Cerebellar nuclear complex (tissue), 1 donor: Measurements from ENCODE around the gene PER2.
A peak's percentile ranks its signal among the peaks of the same experiment; 100 is the strongest.

ENCODE experiments used
- DNase-seq, 2 experiments: peaks; one replicate each; lab custom pipeline; 2025; lab: John Stamatoyannopoulos, UW

PER2 gene

DNA sequence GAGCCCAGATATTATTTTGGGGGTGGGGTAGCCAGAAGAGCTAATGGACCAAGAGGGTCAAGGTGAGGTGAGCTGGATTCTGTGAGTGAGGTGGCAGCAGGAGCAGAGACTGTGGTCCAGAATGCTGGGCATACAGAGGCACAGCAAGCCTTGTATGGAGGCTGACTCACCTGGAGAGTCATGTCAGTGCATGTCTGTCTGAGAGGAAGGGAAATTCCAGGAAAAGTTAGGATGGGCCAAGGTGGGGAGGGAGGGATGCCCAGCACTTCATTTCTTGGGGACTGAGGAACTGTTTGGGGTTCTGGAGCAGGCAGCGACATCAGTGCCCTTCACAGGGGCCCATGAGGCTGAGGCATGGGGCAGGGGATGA is 21.1 kb downstream of the PER2 start:
- no peak for DNase-seq

DNA sequence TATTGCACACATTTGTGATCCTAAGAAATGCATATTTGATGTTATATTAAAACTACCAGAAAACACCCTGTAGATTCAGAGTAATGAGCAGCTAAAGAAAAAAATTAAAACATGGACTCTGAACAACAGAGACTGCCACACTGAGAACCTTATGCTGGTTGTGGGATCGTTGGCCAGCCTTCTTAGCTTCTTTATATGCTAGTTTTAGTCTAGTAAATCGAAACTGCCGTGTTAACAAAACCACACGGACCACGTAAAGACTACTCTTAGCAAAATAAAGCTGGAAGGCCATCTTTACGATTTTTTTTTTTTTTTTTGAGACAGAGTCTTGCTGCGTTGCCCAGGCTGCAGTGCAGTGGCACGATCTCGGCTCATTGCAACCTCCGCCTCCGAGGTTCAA is 22.8 kb downstream of the PER2 start:
- no peak for DNase-seq

DNA sequence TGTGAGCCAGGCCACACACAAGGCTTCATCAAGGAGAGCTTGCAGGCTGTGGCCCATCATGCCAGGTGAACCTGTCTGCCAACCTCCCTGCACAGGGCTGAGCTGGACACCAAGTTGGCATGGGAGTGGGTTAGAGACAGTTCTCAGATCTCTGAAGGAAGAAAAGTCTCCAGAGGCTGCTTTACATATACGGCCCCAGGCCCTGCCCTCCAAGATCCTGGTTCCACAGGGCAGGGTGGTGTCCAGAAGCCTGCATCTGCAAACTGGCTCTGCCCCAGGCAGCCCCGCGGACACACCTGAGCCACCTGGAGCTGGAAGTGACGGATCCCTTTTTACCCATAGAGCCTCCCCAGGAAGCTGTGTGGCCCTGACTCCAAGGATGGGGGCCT is 24.3 kb downstream of the PER2 start:
- no peak for DNase-seq

DNA sequence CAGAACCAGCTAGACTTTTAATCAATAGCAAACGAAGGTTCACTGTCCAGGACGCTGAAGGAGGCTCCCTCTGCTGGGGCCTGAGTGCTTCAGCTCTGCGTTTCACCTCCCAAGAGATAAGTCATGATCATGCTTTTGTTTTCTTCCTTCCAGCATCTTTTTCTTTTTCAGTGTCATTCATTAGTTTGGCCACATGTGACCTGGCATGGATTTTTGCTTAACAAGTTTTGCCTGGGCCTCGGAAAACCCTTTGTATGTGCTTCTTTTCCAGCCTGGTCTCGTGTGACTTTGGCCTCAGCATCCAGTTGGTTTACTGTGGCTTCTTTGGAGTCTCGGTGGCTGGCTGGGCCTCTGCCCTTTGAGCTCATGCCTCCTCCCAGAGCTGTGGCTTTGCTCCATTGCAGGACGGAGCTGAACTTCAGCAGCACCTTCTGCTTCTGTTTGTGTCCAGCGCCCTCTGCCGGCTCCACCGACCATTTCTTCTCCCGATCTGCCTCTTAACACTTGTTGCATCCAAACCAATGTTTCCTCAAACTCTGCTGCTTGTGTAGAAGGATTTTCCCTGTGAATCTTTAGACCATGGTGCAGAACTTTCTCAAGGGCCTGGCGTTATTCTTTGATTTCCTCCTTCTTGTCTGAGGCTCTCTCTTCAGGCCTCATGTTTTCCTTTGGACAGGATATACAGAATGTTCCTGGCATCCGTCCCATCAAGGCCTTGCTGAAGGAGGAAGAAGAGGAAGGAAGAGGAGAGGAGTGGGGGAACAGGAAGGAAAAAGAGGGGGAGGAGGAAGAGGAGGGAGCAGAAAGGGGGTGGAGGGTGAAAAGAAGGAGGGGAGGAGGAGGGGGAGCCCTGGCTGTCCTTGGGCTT is 25.0 kb downstream of the PER2 start:
- peak in 1 of 2 experiments; percentile 50 for DNase-seq

DNA sequence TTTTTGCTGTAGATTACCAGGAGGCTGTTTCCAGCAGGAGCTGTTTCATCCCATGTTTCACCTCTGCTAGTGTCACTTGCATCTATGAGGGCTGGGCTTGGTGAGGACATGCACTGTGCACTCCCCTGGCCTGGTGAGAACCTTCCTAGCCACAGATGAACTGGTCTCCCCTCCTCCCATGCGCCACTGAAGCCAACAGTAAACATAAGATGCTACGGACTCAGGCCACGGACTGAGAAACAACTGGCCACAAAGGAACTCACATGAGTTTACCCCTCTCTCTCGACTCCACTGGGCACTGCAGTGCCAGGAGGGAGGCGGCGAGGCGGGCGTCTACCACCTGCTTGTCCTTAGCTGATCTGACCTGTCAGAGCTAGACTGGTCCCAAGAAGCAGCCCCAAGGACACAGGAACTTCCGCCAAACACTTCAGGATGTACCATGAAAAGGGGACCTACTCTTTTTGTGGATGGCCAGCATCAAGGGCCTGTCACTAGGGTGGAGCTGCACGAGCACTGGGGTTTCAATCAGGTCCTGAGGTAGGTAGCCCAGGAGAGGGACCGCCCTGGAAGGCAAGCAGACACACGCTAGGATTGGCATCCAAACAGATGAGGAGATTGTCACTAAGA is 25.8 kb downstream of the PER2 start:
- no peak for DNase-seq

DNA sequence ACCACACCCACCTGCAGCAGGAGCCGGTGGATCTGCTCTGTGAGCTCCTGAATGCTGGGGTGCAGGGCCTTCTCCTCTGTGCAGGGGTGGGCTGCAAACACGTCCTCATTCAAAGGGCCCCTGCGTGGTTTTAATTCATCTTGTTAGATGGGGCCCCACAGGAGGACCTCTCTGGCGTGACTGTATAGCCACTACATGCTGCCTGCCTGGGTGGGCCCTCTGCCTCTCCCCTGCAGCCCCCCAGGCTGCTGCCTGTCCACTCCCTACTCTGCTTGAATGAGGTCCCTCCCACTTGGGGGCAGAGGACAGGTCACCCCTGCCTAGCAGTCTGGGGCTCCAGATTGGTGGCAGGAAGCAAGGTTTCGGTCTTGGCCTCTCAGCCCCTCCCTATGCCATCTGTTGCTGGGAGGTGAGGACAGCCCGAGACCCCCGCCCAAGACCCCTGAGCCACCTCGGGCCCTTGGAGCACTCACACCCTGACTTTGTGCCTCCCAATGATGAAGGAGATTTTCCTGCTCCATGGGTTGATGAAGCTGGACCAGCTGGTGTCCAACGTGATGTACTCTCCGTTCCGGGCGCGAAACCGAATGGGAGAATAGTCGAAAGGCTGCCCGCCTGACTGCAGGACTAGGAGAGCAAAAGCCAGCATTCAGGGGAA is 26.6 kb downstream of the PER2 start:
- no peak for DNase-seq

DNA sequence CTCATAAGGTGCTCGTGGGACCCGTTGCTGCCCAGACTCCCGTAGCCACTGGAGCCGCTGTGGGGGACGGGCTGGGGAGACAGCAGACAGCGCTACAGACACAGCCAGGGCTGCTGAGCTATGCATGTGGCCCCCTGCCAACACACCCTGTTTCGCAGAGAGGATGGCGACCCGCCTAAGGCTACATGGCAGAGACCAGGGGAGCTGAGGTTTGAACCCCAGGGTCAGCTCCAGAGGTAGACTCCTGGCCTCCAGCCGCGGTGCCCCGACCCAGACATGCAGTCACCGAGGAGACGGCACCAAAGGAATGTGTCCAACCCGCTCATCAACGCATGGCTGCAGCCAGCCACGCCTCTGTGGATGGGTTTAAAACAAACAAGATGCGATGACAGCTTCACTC is 27.5 kb downstream of the PER2 start:
- DNase-seq: no peak

DNA sequence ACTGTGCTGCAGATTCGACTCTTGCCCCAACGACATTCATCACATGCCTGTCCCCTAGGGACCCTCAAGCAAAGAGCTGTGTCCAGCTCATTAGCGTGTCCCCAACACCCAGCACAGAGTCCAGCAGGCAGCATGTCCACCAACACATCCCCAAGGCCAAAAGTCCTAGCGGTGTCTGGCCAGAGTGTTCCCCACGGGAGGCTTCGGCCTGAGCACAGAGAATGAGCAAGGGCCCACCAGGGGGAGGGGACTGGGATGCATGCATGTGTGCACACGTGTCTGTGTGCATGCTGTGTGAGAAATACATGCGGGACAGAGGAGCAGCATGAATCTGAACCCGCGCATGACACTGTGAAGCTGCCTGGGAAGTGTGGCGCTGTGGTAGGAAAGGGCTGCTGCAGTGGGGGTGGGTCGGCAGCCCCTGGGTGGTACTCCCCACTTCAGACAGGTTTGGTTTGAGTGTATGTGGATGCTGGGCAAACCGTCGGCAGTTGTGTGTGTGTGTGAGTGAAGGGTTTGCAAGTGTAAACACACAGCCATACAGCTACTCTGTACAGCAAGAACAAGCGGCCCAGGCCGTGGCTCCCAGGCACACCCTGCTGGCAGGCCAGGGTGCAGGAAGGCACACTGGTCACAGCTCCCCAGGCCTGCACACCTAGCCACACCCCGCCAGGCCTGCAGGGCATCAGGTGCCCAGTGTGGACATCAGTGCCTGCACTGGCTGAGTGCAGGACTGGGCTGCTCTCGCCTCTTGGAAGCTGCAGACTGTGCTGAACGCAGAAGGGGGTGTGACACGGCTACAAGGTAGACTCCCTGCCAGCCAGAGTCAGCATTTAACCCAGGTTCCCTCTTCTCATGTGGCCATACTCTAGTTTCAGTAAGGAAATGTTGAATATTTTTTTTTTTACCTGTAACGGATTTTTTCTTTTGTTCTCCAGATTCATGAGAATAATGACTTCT is 29.1 kb downstream of the PER2 start:
- DNase-seq: no peak

DNA sequence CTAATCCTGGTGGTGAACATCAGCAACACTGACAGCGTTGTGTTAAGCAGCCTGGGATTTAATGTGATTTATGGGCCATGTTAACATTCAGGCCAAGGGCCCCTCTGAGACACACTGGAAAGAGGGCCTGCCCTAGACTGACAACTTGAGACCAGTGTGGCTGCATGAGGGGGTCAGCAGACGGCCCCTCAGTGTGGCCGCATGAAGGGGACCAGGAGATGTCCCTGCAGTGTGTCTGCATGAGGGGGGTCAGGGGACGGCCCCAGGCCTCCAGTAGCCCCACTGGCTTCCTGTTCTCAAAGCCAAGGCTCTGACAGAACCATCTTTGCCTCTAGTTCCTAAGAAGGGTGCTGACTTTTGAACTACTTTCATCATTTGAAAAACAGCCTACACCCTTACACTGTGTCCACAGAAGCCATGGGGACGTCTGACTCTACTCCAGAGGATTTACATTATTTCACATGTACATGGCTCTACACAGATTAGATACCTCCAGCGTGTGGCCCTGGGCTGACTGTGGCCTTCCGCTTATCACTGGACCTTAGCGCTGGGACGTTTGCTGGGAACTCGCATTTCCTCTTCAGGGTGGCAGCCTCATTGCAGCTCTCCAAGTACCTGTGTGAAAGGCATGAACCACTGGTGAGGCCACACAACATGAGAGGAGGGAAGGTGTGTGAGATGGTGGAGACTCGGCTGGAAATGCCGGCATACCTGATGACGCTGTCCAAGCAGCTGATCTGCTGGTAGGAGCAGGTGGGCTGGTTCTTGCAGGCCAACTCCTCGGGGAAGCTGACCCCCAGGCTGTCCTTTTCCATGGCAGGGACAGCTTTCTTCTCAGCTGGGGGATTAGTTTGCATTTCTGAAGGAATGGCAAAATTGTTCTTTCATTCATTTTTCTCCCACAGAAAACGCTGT is 30.4 kb downstream of the PER2 start:
- DNase-seq: no peak

DNA sequence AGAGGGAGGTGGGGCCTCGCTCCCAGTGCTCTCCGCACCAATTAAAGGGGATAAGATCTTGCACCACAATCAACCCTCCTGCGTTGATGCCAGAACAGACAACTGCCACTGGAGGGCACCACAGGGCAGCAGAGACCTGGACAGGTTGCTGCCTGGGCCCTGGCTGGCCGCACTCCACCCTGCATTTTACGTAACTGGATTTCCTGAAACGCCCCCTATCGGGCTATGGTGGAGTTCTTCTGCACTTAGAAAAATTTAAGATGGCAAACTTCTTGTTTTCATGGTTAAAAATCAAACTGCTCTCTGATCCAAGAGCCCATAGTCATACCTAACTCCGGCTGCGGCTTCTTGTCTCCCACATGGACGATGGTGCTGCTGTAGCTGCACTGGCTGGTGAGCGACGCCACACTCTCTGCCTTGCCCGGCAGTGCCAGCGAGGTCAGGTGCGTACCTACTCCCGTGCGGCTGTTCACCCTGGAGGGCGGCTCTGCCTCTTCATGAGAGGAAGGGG is 31.8 kb downstream of the PER2 start:
- DNase-seq: peak in 1 of 2 experiments; percentile 19

DNA sequence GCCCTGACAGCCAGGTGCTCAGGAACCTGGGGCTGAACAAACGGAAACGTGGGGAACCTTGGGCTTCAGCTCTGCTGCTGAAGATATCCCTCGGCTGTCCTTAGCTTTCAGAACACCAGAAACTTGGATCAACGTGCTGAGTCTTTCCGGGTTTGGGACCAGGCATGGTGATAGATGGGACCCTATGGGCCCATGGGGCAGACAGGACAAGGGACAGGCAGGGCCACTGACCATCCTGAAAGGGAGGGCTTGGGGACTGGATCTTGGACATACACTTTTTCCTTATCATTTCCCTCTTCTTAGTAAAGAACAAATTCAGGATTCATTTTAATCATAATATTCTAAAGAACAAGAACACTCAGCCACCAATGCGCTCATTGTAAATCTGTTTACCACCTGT is 32.3 kb downstream of the PER2 start:
- DNase-seq: no peak

DNA sequence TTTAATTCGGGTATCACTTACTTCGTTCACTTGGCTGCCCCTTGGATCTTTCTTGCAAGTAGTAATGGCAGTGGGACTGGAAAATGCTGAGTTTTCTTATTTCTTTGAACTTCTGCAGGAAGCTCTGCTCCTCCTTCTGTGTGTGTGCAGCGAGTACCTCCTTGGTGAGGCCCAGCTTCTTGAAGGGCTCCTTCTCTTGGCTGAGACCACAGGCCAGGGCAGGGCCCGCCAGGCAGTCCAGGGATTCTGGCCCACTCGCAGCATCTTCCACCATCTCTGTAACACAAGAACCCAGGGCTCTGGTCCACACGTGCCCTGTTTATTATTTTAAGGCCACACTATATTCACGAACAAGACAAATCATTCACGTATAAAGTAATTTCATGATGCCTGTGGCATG is 32.8 kb downstream of the PER2 start:
- DNase-seq: no peak

DNA sequence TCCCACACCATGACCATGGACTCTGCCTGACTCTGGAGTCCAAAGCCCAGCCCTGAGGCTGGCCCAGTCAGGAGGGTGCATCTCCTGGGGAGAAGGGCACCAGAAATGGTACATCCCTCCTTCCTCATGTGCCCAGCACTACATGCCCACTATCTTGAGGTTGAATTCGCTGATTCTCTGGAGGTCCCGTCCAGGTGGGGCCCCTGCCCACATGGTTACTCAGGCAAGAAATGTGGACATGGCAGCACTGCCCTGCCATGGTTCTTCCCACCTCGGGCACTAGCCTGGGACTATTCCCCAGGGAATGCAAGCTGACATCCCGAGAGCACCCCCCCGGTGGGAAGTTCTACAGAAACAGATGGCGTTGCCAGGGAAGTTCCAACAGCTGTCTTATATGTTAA is 33.3 kb downstream of the PER2 start:
- DNase-seq: no peak

DNA sequence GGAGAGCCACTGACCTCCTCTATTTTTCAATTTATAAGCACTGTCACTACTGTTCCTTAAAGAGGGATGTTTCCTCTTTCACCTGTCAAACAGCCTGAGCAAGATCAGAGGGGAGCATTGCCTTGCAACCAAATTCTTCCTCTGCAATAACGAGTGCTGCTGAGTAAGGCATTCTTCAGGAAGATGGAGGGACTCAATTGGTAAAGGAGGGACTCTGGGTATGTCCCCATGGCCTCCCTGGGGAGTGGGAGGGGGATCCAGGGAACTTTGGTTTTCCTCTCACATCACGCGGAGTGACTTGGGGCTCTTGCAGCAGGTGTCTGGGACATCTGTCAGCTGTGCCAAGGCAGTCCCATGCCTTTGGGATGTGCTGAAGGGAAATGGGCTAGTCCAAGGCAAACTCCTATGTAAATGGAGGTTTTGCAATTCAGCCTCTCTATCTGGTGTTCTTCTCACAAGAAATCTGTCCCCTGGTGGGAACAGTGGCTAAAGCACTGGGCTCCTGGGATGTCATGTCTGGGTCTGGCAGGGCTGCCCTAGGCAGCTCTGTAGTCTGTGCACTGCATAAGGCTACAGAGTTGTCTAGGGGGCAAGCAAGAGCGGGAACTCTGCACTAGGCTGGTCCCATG is 34.2 kb downstream of the PER2 start:
- no peak for DNase-seq

DNA sequence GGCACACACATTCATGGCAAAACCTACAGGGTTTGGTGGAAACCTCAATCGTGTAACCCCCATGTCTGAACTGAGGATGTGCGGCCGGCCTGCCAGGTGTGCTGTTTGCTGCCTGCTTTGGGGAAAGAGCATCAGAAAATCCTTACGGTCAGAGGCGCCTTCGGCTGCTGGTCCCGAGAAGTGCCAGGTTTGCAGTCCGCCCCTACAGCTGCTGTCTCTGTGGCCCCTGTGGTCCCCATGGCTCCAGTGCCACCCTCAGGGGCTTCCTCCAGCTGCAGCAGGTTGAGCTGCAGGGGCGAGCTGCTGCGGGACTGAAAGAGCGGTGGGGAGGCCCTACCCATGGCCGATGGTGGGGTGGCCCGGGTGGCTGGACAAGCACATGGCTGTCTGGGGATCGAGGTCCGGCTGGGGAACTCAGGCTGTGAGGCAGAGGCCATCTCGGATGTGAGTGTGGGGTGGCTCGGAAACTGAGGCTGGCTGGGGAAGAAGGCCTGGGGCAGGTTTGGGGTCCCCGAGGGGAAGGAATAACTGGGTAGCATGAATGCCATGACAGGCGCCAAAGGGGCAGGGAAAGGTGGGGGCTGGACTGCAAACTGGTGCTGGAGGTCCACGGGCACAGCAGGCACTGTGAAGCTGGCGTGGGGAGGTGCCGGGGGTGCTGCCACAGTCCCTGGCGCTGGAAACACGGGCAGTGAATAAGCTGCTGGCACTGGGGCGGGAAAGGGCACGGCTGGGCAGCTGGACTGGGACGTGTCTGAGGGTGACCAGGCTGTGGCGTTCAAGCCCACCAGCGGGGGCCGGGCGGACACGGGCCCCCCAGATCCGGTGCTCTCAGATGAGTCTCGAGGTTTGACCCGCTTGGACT is 35.4 kb downstream of the PER2 start:
- no peak for DNase-seq

DNA sequence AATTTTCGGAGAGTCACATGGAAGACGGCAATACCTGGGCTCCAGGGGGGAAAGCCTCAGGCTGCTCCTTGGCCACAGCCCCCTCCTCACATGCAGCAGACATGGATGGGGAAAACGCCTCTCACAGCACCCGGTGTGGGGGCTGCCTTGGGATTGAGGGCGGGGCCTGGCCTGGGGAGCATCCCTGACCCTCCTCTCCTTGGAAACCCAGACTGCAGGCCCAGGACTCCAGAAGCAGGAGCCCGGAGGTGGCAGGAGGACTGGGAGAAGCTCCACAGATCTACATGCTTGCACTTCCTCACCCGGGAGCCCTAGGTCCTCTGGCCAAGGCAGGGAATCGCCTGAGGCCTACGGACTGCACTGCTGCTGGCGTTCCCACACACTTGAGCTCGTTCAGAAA is 36.4 kb downstream of the PER2 start:
- DNase-seq: no peak

DNA sequence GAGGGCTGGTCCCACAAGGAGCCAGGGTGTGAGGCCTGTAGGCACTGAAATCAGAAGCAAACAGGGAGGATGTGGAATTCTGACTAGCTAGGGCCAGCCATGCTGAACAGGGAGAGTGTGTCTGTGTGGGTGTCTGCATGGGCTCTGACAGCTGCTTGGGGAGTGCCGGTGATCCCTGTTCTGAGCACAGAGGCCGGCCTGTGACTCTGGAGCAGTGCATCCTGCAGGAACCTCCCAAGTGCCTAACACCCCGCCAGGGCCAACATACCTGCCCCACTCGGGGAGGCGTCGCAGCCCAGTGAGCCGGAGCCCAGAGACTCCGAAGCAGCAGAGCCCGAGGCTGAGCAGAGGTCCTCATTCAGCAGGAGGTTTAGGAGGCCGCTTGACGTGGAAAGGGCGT is 37.1 kb downstream of the PER2 start:
- no peak for DNase-seq

DNA sequence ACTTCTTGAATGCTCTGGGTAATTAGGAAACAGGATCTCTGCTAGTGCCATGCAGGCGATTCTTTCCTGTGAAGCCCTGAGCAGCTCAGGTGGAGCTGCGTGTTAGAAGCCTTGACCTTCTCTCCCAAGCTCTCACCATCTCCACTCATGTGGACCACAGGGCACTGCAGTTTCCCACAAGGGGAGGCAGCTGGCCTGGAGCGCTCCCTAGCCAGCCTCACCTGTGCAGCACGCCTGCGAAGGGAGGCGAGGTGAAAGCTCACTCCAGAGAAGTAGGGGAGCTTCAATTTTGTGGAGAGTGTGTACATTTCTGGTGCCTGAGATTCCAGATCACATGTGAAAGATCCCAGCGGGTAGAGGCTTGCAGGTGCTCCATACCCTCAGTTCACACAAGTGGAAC is 37.5 kb downstream of the PER2 start:
- no peak for DNase-seq

DNA sequence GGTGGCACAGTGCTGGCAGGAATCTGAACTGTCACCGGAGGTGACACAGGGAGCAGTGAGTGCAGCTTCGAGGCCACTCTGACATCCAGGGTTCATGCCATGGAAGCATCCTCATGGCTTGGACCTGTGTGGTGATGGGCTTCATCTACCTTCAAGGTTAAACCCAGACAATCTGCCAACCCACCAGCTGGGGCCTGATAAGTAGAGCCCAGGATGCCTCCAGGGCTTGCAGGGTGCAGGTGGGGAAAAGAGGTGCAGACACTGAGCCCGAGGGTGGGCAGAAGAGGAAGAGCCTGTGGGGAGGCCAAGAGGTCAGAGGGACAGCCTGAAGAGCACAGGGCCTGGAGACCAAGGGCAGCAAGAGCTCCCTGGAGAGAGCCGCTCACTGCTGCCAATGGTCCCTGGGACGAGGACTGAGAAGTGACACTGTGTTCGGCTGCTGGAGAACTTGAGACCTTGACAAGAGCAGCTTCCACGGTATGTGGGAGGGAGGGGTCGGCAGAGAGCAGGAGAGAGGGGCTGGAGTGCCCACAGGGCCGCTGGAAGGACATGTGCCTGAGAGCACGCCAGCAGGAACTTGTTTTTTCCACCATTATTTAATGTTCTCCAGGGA is 40.5 kb downstream of the PER2 start:
- DNase-seq: no peak
